Measurements from ENCODE around the gene HMCN1.

GRCh38 chr1:186187601-186188000 lies 453.4 kb downstream of the HMCN1 start:
- no peak for TF ChIP-seq EZH2 (IDR thresholded peaks at IDR 0.05; ENCODE audit: low read depth, unreplicated experiment)
- no peak for TF ChIP-seq ZNF114 (CRISPR knock-in tag; IDR thresholded peaks at IDR 0.05)
- no peak for TF ChIP-seq CTCF (conservative IDR thresholded peaks at IDR 0.05; ENCODE audit: low read depth in 2 of 2)
